Hypothalamus (tissue), 51 donors: ENCODE results near the gene PKD1.

Experiments
- DNase-seq, 51 donors: peaks; one replicate each; lab custom pipeline; 2025; lab: John Stamatoyannopoulos, UW

PKD1 gene

GRCh38 chr16:2079991-2080390 lies 55.7 kb downstream of the PKD1 start:
- no peak for DNase-seq

GRCh38 chr16:2079311-2079800 lies 56.3 kb downstream of the PKD1 start:
- DNase-seq, result no peak

- no peak for DNase-seq
Observed at GRCh38 chr16:2078691-2079090, 57.0 kb downstream of the PKD1 start.

- DNase-seq, result no peak
Observed at GRCh38 chr16:2078096-2078495, 57.6 kb downstream of the PKD1 start.

GRCh38 chr16:2077696-2078095 lies 58.0 kb downstream of the PKD1 start:
- no peak for DNase-seq

- DNase-seq, result no peak
Observed at GRCh38 chr16:2077016-2077415, 58.7 kb downstream of the PKD1 start.

- DNase-seq, result no peak
Observed at GRCh38 chr16:2076072-2076865, 59.4 kb downstream of the PKD1 start.

- no peak for DNase-seq
Observed at GRCh38 chr16:2075631-2076030, 60.1 kb downstream of the PKD1 start.

GRCh38 chr16:2074071-2074470 lies 61.6 kb downstream of the PKD1 start:
- DNase-seq, result no peak

- no peak for DNase-seq
Observed at GRCh38 chr16:2072926-2073325, 62.8 kb downstream of the PKD1 start.

GRCh38 chr16:2071454-2072202 lies 64.1 kb downstream of the PKD1 start:
- DNase-seq, result no peak

GRCh38 chr16:2070576-2071453 lies 64.9 kb downstream of the PKD1 start:
- no peak for DNase-seq

- DNase-seq, result no peak
Observed at GRCh38 chr16:2066139-2066538, 69.6 kb downstream of the PKD1 start.

- no peak for DNase-seq
Observed at GRCh38 chr16:2064368-2064945, 71.2 kb downstream of the PKD1 start.

- DNase-seq, result no peak
Observed at GRCh38 chr16:2063861-2064260, 71.8 kb downstream of the PKD1 start.

- no peak for DNase-seq
Observed at GRCh38 chr16:2062801-2063200, 72.9 kb downstream of the PKD1 start.

GRCh38 chr16:2061526-2061925 lies 74.2 kb downstream of the PKD1 start:
- DNase-seq, result no peak

- no peak for DNase-seq
Observed at GRCh38 chr16:2061023-2061422, 74.7 kb downstream of the PKD1 start.

GRCh38 chr16:2060346-2060745 lies 75.4 kb downstream of the PKD1 start:
- no peak for DNase-seq

GRCh38 chr16:2058872-2059271 lies 76.8 kb downstream of the PKD1 start:
- no peak for DNase-seq

- no peak for DNase-seq
Observed at GRCh38 chr16:2058420-2058819, 77.3 kb downstream of the PKD1 start.
